Stimulated activated naive CD4-positive, alpha-beta T cell (primary cell): ENCODE measurements around the gene RARA.
"Not testable (repeated sequence)": the region's sequence is repeated elsewhere in the genome, so short reads cannot be mapped to it uniquely, and the experiment has no call there.

Experiments used
- DNase-seq, 6 experiments: peaks; one replicate each; lab custom pipeline; 2025; lab: John Stamatoyannopoulos, UW

RARA gene

GRCh38 chr17:40356990-40357881 is 48.3 kb downstream of the RARA start:
- DNase-seq = no peak

DNA sequence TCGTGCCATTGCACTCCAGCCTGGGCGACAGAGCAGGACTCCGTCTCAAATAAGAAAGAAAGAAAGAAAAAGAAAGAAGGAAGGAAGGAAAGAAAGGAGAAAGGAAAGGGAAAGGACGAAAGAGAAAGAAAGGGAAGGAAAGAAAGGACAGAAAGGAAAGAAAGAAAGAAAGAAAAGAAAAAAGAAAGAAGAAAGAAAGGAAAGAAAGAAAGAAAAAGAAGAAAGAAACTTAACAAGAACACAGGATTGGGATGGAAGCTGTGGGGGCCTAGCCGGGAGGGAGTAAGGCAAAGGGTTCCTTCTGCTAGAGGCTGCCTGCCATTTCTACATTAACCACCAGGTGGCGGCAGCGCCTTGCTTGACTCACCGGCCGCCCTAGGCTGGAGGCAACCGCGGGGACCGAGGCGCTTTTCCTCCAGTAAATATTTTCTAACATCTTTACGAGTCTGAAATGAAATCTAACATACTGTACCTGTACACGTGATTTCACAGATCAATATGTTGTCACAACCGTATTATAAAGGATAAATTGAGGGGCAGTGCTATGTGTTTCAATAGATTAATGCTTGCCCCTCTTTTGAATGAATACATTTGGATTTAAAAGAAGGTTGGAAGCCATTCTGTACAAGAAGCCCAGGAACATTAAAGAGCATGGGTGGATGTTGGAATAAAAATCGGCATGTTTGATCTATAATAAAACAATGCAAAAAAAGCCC is 49.5 kb downstream of the RARA start:
- peak; percentile 68 to 89 (median 82) for DNase-seq

- DNase-seq = no peak
Measured at GRCh38 chr17:40360091-40360490, 51.1 kb downstream of the RARA start.

GRCh38 chr17:40361063-40361924 is 52.3 kb downstream of the RARA start:
- no peak for DNase-seq

GRCh38 chr17:40361925-40362695 is 53.1 kb downstream of the RARA start:
- DNase-seq = no peak

GRCh38 chr17:40362696-40363110 is 53.7 kb downstream of the RARA start:
- peak; percentile 53 to 72 (median 65) for DNase-seq

DNA sequence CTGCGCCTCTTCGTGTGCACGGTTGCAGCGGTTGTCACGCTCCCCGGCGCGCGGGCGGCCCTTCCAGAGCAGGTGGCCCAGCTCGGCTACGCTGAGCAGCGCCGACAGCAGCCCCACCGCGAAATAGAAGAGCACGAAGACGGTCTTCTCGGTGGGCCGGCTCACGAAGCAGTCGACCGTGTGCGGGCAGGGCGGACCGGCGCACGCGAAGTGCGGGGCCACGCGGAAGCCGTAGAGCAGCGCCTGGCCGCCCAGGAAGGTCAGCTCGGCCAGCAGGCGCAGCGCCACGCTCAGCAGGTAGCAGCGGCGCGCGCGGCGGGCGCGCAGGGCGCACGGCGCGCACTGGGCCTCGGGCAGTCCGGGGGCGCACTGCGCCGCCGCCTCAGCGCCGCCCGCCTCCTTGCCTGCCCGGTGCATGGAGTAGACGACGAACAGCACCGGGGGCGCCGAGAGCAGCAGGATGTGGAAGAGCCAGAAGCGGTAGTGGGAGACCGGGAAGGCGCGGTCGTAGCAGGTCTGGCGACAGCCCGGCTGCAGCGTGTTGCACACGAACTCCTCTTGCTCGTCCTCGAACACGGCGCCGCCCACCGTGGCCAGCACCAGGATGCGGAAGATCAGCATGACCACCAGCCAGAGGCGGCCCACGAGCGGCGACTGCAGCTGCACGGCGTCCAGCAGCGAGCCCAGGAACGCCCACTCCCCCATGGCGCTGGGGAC is 54.3 kb downstream of the RARA start:
- peak in 1 of 6 experiments; percentile 28 for DNase-seq

DNA sequence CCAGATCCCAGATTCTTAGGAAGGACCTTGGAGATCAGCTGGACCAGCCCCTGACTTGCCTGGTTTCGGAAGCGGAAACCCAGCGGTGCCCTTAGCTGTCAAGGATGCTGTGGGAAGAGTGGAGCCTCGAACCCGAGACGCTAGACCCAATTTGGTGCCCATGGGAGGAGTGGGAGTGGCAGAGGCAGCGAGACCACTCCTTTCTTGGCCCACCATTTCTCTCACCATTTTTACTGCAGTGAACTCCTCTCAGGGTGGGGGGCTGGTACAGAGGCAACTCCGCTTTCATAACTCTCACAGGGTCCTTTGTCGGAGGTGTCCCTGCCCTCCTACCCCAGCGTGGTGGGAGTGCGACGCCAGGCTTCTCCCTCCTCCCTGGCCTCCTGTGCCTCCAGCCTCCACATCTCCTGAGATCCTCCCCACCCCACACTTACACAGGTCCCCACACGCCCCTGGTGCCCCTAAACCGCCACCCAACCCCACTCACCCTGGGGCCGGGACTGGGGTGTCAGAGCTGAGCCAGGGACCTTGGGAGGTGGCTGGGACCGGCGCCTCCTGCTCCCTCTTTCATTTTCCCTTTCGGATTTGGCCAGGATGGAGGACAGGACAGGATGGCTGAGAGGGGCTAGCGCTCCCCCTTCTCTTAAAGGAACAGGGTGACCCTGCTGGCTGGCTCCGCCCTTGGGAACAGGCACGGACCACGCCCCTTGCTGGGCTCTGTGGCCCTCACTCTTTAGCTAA is 55.3 kb downstream of the RARA start, which contains the start of gene GJD3:
TSS of gene GJD3 (minus strand) at position 617 of the 741 bp plus-strand sequence. CDS start 922 bp downstream, outside the sequence.
- DNase-seq = no peak

DNA sequence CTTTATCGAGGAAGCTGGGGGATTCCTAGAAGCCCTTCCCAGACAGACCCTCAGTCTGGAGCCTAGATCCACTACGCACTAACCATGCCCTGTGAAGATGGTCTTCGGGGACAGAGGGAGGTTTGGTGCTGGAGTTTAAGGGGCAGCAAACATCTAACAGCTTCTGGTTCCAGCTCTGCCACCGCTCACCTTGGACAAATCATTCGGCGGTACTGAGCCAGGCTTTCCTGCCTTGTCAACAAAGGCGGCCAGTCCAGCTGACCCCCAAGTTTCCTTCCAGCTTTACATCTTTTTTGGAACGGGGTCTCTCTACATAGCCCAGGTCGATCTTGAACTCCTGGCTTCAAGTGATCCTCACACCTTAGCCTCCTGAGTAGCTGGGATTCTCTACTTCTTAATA is 55.9 kb downstream of the RARA start:
- no peak for DNase-seq

- no peak for DNase-seq
Measured at GRCh38 chr17:40366076-40366860, 57.3 kb downstream of the RARA start.

- DNase-seq = no peak
Measured at GRCh38 chr17:40366861-40367518, 58.0 kb downstream of the RARA start.

GRCh38 chr17:40367728-40368127 is 58.7 kb downstream of the RARA start:
- not testable (repeated sequence) for DNase-seq

GRCh38 chr17:40369923-40370322 is 60.9 kb downstream of the RARA start:
- DNase-seq = no peak

GRCh38 chr17:40371261-40371929 is 62.4 kb downstream of the RARA start:
- DNase-seq = peak in 3 of 6 experiments; percentile 14 to 26 (median 15)

DNA sequence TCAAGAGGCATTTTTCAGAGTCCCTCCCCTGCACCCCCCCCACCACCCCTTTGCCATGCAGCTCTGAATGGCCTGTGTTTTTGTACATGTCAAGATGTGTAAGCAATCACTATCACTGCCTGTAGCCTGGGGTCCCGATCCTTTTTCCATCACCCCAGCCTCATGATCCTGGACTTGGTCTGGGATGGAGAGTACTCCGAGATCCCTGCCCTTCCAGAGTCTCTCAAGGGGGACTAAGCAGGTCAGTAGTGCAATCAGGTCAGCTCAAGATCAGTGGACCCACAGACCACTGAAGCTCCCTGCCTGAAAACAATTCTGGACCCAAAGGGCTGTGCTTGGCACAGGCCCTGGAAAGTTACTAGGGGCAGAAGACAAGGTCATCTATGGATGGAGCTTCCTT is 63.1 kb downstream of the RARA start:
- no peak for DNase-seq

- not testable (repeated sequence) for DNase-seq
Measured at GRCh38 chr17:40372644-40373043, 63.7 kb downstream of the RARA start.

DNA sequence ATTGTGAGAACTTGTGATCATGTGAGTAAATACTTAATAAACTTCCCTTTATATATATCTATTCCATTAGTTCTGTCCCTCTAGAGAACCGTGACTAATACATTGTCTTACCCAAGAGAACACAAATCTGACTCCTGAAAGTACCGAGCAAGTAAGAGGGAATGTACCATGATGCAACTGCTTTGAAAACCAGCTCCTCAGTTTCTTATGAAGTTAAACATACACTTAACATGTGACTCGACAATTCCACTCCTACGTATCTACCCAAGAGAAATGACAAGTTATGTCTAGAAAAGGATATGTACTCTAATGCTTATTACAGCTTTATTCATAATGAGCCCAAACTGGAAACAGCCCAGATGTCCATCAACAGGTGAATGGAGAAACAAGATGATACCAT is 64.3 kb downstream of the RARA start:
- no peak for DNase-seq

GRCh38 chr17:40373999-40374398 is 65.0 kb downstream of the RARA start:
- DNase-seq = no peak
